Non-pigmented ciliary epithelial cell (primary cell): ENCODE results near the gene ZSCAN16.
"Not testable (repeated sequence)": the region's sequence is repeated elsewhere in the genome, so short reads cannot be mapped to it uniquely, and the experiment has no call there.

Experiments used
- DNase-seq: peaks from one replicate; pipeline ENCODE4 v3.0.0-alpha.2; 2010; ENCODE audit warnings: low read depth

ZSCAN16 gene

DNA sequence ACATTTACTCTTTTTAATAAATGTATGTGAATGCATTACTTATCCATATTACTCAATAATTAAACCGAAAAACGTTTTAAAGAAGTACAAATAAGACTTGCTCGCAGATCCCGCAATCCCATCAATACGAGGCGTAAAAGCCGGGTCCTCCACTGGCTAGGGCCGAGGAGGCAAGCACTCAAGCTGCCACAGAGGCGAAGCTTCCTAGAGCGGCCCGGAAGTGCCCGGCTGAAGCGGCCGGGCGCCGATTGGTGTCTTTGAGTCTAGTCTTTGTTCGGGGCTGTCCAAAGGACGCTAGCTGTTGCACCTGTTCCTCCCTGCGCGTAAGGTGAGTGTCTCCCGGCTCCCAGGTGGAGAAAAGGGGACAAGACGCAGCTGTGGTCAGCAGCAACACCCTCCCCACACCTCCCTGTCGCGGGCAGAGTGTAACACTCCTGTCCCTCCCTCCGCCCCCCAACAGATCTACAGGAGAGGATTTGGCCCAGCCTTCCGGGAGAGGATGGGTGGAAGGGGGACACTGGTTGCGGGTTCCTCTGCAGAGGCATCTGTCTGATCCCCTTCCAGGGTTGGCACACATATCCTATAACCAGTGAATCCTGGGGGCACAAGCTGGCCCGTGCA is at the start of gene ZSCAN16:
Gene ZSCAN16 (plus strand): TSS at position 260 of the 621 bp plus-strand sequence. CDS start 835 bp downstream, outside the sequence.
- DNase-seq = no peak

DNA sequence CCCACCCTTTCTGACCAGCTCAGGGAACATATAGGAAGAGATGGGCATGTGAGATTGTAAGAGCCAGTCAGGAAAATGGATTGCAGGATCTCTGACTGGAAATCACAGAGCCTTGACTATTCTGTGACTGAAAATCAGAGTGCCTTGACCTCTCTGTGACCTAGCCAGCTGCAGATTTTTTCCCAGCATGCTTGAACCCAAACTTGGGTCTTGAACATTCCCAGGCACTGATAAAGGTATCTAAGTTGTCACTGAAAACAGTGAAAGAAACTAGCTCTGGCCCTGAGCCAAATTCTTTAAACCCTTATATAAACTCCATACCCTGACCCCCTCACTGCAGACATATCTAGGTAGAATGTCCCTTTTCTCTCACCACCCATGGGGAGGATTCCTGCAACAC is 46.4 kb upstream of the ZSCAN16 start:
- DNase-seq = no peak

DNA sequence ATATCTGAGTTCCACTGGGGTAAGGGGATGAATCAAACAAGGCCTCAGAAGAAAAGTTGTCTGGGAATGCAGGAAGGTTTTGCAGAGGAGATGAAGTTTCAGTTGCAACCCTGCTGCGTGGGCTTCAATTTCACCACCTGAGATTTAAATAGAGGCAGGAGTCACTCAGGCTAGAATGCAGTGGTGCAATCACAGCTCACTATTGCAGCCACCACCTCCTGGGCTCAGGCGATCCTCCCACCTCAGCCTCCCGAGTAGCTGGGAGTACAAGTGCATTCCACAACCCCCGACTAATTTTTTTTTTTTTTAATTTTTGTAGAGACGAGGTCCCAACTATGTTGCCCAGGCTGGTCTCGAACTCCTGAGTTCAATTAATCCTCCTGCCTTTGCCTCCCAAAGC is 45.6 kb upstream of the ZSCAN16 start:
- DNase-seq = no peak

DNA sequence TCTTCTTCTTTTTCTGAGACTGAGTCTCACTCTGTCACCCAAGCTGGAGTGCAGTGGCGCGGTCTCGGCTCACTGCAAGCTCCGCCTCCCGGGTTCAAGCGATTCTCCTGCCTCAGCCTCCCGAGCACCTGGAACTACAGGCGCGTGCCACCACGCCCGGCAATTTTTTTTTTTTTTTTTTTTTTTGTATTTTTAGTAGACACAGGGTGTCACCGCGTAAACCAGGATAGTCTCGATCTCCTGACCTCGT is 44.1 kb upstream of the ZSCAN16 start, which contains the start of gene ZNF165:
Gene ZNF165 (plus strand): TSS at position 188 of the 250 bp plus-strand sequence. CDS start 4,913 bp downstream, outside the sequence.
- DNase-seq = not testable (repeated sequence)

DNA sequence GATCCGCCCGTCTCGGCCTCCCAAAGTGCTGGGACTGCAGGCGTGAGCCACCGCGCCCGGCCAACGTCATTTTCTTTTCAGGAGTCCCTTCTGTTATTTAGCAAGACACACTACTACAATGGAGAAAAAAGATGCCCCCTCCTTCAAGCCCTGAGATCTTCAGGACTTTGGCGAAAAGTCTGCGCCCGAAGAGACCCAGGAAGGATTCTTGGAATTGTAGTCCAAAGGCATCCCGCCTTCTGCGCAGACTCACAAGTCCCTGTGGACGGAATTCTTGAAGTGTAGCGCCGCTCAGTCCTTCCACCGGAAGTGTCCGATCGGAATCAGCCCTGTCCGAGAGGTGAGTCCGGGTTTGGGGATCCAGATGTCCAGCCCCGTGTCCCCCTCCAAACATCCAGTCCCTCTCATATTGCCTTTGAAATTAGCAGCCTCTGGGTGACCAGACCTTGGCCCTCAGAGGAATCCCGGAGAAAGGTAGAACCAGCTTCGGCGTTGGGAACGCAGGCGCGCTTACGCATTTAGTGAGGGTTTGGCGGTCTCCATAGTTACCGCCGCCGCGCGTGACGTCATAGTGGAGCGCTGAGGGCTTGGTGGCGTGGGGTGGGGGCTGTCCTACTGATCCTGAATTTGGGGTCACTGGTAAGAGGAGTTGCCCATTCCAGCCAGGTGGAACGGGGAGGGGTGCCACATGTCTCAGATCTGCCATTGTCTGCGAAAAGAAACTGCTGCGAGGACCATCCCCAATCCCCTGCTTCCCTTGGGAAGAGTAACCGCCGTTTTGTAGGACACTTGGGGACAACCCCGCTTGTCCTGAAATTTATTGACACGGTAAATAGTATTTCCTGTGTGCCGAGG is 43.6 kb upstream of the ZSCAN16 start:
- DNase-seq = peak; percentile 94

DNA sequence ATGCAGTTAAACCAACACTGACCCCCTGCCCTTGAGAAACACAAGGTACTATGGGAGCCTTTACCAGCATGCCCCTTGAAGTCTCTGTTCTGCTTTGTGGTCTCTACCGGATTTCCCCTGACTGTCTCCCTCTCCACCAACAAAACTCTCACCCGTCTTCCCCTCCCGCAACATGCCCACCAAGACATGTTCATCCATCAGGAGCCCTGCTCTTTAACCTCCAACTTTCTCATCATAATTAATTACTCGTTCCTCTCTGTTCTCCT is 43.0 kb upstream of the ZSCAN16 start:
- no peak for DNase-seq

DNA sequence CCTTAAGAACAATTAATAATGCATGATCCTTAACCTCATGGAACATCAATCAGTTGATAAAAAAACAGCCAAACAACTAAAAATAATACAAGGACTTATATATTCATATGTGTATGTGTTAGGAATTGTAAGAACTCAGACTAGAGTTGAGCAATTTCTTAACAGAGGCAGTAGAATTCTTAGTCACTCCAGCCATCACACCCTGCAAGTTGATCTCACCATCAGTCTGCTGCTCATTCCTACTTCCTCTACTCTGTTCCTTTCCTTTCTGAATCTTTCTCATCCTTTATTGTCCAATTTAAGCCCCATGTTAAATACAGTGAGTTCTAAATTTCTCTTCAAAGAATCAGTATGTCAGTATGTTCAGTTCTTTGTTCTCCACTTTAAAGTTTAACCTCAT is 41.5 kb upstream of the ZSCAN16 start:
- no peak for DNase-seq

DNA sequence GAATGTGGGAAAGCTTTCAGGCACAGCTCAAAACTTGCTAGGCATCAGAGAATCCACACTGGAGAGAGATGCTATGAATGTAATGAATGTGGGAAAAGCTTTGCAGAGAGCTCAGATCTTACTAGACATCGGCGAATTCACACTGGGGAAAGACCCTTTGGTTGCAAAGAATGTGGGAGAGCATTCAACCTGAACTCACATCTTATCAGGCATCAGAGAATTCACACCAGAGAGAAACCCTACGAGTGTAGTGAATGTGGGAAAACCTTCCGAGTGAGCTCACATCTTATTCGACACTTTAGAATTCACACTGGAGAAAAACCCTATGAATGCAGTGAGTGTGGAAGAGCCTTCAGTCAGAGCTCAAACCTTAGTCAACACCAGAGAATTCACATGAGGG is 35.4 kb upstream of the ZSCAN16 start:
- no peak for DNase-seq

DNA sequence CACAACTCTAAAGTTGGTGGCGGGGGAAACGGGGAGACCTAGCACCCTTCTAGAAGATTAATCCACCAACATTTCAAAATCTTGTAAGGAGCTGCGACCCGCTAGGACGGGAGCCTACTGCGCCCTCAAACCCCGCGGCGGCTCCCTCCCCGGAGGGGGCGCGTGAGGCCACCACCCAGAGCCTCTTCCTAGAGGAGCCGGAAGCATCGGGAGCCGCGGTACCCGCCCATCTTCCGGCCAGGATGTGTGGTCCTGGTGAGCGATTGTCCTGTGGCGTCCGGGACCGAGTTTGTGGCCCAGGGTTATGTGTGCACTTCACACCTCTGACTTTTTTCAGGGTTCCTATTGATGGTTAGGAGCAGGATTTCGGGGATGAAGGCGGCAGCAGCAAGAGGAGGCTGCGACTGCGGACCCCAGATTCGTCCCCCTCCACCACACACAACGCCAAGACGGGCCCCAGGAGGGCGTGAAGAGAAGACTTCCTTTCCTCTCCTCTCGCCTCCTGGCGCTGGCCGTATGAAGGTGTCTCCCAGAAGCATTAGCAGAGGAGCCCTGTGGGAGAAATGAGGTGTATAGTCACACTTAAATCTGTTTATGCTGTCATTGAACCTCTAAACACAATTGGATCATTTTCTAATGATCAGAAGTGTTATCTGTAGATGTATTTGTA is 33.4 kb upstream of the ZSCAN16 start:
- DNase-seq = no peak

DNA sequence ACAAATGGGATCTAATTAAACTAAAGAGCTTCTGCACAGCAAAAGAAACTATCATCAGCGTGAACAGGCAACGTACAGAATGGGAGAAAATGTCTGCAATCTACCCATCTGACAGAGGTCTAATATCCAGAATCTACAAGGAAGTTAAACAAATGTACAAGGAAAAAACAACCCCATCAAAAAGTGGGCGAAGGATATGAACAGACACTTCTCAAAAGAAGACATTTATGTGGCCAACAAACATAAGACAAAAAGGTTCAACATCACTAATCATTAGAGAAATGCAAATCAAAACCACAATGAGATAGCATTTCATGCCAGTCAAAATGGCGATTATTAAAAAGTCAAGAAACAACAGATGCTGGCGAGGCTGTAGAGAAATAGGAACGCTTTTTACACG is 22.2 kb upstream of the ZSCAN16 start:
- not testable (repeated sequence) for DNase-seq

DNA sequence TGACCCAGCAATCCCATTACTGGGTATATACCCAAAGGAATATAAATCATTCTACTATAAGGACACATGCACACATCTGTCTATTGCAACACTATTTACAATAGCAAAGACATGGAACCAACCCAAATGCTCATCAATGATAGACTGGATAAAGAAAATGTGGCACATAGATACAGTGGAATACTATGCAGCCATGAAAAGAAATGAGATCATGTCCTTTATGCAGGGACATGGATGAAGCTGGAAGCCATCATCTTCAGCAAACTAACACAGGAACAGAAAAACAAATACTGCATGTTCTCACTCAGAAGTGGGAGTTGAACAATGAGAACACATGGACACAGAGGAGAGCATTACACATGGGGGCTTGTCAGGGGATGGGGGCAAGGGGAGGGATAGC is 21.7 kb upstream of the ZSCAN16 start:
- not testable (repeated sequence) for DNase-seq

DNA sequence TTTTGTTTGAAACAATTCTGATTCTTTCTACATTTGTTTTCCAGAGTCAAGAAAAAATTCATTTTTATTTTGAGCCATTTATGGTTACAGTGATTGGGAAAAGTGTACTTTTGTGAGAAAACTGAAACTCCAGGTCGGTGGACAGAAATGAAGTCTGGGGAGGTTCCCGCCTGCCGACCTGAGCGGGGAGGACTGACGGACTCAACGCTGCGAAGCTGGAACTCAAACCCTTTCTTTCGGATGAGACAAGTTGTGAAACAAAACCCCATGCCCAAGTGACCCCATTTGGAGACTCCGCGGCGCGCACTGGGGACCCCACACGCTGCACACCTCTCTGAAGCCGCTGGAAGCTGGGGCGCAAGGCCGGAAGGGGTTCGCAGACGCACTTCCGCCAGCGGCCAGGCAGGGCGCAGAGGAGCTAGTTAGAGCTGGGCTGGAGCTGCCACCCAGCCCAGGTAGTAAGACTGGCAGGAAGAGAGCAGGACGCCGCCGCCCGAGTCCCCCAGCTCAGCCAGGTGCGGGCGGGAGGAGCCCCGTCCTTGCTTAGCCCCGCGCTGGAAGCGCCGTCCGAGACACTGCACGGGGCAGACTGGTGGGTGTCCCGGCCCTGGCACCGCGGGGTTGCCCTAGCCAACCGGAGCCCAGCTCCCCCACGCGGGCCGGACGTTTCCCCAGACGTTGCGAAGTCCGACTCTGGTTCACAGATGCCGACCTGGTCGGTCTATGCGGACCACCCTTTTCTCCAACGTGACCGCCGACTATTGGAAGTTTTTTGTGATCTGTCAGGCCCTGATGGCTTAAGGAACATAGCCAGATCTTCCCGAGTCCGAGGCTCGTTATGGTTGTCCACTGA is 19.8 kb upstream of the ZSCAN16 start:
- peak; percentile 27 for DNase-seq

DNA sequence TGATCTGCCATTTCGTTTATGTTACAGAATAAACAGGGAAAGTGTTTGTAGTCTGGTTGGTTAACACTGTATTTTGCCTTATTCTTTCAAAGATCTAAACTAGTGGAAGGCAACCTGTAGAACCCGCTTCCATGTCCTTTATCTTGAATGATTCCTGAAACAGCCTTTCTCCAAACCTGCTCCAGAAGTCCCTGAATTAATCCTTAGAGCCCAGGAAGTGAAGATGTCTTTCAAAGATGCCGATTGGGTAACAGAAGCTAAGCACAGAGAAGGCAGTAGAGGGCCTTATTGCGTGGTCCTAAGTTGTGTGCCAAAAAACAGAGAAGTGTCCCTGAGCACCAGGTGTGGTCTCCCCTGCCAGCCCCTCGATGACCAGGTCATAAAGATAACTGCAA is 19.2 kb upstream of the ZSCAN16 start:
- no peak for DNase-seq

DNA sequence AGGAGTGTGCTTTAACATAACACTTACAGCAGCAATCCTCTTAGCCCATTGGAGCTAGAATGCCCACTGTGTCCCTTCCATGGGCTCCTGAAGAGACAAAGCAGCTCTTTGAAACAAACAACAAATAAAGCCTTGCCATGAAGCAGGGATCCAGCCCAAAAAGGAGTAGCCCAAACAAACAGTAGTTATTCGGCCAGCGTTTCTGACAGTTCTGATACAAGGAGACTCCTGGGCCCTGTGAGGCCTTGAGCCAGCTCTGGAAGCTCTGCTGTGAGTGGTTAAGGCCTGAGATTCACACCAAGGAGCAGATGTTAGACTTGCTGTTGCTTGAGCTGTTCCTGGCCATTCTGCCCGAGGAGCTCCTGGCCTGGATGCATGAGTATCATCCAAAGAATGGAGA is 16.9 kb upstream of the ZSCAN16 start:
- DNase-seq = no peak

DNA sequence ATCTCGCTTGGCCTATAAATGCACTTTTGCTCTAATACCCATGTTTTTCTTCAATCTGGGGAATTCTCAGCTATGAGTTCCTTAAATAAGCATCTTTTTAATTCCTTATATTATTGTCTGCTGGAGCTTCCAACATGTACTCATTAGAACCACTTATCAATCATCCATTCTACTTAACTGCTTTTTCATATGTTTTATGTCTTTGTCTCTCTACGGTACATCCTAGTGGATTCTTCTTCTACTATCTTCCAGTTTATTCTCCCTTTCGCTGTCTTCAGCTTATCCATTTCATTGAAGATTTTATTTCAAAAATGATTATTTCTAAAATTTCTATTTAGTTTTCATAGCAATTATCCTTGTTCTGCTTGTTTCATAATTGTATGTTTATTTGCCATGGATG is 12.4 kb upstream of the ZSCAN16 start:
- no peak for DNase-seq

DNA sequence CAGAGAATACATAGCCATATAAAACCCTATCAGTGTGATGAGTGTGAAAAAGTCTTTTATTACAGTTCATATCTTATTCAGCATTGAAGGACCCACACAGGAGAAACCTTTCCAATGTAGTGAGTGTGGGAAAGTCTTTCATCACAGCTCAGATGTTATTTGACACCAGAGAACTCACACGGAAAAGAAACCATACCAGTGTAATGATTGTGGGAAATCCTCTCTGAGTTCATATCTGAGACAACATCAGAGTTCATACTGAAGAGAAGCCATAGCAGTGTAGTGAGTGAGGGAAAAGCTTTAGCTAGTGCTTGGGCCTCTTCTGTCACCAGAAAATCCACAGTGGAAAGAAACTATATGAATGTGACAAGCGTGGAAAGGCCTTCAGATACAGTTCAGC is 8.6 kb upstream of the ZSCAN16 start:
- DNase-seq = no peak

DNA sequence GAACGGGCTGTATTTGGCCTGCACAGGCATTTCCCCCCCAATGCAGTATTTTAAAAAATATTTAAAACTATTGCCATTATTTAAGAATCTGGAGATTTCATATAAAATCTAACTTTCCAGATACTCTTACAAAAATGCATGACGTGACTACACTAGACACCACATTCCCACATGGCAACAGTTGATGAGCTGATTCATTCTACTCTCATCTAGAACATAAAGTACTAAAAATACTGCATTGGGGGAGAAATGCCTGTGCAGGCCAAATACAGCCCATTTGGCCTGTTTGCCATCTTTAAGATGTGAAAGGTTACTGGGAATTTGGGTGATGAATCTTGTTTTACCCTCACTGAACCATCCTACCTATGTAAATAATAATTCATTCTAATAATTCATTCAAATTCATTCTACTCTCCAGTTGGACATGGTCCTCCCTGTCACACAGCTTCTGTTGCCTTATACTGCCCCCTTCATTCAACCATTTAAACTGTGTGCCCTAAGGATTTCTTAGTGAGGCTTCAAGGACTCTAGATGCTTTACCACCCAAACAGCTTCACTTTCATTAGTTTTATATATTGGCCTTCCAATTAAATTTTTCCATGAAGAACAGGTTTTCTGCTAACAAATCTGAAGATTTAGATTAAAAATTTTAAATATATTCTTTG is 6.9 kb upstream of the ZSCAN16 start:
- no peak for DNase-seq

DNA sequence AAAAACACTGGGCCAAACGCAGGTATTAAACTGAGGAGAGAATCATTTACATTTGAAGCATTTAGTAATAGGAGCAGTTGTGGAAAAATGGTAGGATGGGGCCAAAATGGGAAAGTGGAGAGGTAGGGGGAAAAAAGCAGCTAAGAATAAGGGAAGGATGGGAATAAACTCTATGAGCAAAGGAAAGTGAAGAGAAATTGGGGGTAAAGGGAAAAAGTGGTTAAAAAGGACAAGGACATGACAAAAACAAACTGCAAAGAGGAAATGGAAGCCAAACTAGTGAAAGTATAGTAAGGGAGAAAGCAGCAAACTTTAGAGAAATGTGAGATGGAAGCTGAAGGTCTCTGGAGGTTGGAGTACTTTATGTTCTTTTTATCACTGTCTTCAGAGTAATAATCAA is 6.2 kb upstream of the ZSCAN16 start:
- no peak for DNase-seq

DNA sequence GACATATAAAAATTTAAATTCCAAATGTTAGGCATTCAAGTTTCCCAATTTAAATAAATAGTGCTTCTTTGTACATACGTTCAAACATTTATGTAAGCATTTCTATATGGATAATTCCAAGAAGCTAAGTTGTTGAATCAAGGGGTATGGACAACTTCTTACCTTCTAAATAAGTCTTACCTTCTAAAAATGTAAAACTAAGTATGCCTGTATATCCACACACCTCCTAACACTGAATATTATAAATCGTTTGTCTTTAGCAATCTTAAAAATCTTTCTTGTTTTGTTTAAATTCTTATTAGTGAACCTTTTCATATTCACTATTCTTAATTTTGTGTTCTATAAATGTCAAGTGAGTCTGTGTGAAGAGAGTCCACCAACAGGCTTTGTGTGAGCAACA is 2.5 kb upstream of the ZSCAN16 start:
- DNase-seq = no peak

DNA sequence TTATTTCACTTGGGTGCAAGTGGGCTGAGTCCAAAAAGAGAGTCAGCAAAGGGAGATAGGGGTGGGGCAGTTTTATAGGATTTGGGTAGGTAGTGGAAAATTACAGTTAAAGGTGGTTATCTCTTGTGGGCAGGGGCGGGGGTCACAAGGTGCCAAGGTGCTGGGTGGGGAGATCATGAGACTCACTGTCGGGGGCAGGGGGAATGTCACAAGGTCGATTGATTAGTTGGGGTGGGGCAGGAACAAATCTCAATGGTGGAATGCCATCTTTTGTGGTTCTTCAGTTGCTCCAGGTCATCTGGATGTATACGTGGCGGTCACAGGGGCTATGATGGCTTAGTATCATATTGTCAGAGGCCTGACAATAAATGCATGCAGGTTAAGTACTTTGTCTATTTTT is 2.1 kb upstream of the ZSCAN16 start:
- DNase-seq = not testable (repeated sequence)

DNA sequence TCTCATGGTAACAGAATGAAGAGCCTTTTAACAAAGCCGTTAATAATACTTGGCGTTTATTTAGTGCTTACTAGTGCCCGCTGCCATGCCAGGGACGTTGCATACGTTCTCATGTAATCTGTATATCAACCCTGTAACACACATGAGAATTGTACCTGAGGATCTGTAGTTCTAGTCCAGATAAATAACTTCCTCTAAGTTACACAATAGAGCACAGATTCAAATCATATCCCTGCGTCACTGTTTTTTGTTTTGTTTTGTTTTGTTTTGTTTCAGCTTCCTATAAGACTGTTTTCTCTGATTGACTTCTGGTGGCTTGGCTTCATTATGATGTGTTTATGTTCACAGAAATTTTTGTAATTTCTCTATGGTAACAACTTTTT is 553 bp downstream of the ZSCAN16 start:
- DNase-seq = no peak

DNA sequence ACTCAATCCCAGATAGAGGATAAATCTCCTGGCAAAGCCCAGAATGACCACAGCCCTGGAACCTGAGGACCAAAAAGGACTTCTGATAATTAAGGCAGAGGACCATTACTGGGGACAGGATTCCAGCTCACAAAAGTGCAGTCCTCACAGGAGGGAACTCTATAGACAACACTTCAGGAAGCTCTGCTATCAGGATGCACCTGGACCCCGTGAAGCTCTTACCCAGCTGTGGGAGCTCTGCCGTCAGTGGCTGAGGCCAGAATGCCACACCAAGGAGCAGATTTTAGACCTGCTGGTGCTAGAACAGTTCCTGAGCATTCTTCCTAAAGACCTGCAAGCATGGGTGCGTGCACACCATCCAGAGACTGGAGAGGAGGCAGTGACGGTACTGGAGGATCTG is 992 bp downstream of the ZSCAN16 start:
- no peak for DNase-seq
